ENCODE data around the gene METTL24.

The METTL24 gene, protein sequence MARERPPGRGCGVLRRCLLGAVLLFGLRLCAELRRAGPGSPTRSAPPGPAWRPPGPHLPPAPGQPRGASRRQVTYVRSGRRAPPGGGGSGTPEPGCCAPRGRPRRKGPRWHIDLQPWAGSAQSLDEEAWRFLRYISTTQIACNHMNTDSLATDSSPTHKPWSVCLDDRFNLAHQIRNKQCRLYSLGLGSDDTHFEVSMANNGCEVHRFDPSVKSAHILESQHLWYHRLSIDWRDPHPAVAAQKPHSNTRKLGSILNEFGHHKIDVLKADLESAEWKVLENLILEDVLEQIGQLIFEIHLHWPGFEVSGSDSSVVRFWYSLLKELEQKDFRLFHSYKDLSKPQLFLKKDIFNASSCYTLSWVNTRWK

DNA sequence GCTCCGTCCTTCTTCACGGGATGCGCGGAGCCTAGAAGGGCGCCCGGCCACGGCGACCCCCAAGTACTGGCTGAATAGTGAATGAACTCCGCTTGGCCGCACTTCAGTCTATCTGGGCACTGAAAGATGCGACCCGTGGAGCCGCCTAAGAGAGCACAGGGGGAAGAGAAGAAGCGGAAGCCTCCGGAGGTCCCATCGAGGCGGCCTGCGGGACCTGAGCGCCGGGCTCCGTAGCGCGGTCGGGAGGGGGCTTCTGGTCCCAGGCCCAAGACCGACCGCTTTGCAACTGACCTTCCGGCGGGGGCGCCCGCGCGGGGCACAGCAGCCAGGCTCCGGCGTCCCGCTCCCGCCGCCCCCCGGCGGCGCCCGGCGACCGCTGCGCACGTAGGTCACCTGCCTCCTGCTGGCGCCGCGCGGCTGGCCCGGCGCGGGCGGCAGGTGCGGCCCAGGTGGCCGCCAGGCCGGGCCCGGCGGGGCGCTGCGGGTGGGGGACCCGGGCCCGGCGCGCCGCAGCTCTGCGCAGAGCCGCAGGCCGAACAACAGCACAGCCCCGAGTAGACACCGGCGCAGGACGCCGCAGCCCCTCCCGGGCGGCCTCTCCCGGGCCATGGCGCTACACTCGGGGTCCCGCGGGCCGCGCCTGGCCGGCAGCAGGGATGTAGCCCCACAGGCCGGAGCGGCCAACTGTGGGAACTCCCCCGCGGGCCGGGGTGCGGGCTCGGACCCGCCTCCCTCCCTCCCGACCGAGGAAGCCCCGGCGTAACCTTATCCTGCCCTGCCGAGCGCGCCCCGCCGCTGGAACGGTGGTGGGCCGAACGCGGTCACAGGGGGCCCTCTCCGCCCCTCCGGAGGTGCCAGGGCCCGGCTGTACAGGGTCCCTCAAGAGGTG lies at the start of gene METTL24:
METTL24 (minus strand) TSS at position 686 of the 889 bp plus-strand sequence; CDS start at position 609, 77 bp downstream.
- Histone ChIP-seq H3K27me3 (ENCODE audit: insufficient read depth, low read length) (no peaks in the 10 kb centered on the region), H3K4me3 (ENCODE audit: low read depth, low read length, poor library complexity, severe bottlenecking) (no peak within 1 kb of the TSS), H3K9me3 (ENCODE audit: low read length) (no peaks in the 10 kb centered on the region), H4K20me1 (ENCODE audit: insufficient read depth, low read length) (no peaks in the 10 kb centered on the region), H3K79me2 (ENCODE audit: insufficient read depth, low read length) (no peaks in the 10 kb centered on the region), H3K9me2 (ENCODE audit: low read depth, low read length) (no peaks in the 10 kb centered on the region), H3F3A (ENCODE audit: insufficient read depth, low read length) (no peaks in the 10 kb centered on the region), H2AFZ (ENCODE audit: low read length) (no peak within 1 kb of the TSS), H3K27ac (ENCODE audit: low read depth, low read length, poor library complexity, severe bottlenecking) (no peak within 1 kb of the TSS), H3K4me2 (ENCODE audit: low read length) (no peak within 1 kb of the TSS), H3K4me1 (ENCODE audit: insufficient read depth, low read length, severe bottlenecking) (no peaks in the 10 kb centered on the region), H3K9ac (ENCODE audit: low read length) (no peak within 1 kb of the TSS), H3K36me3 (ENCODE audit: insufficient read depth, low read length) (no peaks in the 10 kb centered on the region)
- no peak for TF ChIP-seq EZH2 (IDR thresholded peaks at IDR 0.05; ENCODE audit: borderline replicate concordance, low read length)
- TF ChIP-seq, protein P1, sequence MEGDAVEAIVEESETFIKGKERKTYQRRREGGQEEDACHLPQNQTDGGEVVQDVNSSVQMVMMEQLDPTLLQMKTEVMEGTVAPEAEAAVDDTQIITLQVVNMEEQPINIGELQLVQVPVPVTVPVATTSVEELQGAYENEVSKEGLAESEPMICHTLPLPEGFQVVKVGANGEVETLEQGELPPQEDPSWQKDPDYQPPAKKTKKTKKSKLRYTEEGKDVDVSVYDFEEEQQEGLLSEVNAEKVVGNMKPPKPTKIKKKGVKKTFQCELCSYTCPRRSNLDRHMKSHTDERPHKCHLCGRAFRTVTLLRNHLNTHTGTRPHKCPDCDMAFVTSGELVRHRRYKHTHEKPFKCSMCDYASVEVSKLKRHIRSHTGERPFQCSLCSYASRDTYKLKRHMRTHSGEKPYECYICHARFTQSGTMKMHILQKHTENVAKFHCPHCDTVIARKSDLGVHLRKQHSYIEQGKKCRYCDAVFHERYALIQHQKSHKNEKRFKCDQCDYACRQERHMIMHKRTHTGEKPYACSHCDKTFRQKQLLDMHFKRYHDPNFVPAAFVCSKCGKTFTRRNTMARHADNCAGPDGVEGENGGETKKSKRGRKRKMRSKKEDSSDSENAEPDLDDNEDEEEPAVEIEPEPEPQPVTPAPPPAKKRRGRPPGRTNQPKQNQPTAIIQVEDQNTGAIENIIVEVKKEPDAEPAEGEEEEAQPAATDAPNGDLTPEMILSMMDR (IDR thresholded peaks at IDR 0.05; ENCODE audit: low read length) = no peak

DNA sequence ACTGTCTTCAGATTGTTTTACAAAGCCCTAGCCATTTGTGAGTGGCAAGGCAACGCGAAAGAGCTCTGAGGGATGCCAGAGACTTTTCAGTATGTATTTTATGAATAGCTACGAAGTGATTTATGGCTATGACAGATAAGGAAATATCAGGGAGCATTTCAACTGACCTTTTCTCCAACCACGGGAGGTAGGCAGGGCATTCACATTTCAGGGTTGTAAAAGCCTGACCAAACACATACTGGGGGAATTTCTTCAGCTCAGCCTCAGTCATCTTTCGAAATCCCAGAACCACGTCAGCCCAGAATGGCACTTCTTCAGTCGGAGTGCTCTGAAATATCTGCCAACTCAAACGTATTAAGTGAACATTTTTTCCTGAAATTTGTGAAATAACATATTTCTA lies 46.5 kb upstream of the METTL24 start:
- Histone ChIP-seq H3K27me3 (ENCODE audit: insufficient read depth, low read length) (no peaks in the 10 kb centered on the region), H3K79me2 (ENCODE audit: insufficient read depth, low read length) (no peaks in the 10 kb centered on the region), H3K4me2 (ENCODE audit: low read length) (no peak overlapping the region), H3K27ac (ENCODE audit: low read depth, low read length, poor library complexity, severe bottlenecking) (no peak overlapping the region), H3K36me3 (ENCODE audit: insufficient read depth, low read length) (no peaks in the 10 kb centered on the region), H3K9me3 (ENCODE audit: low read length) (no peaks in the 10 kb centered on the region), H4K20me1 (ENCODE audit: insufficient read depth, low read length) (no peaks in the 10 kb centered on the region), H3K9me2 (ENCODE audit: low read depth, low read length) (no peaks in the 10 kb centered on the region), H3F3A (ENCODE audit: insufficient read depth, low read length) (no peaks in the 10 kb centered on the region), H3K4me3 (ENCODE audit: low read depth, low read length, poor library complexity, severe bottlenecking) (no peak overlapping the region), H3K9ac (ENCODE audit: low read length) (no peak overlapping the region), H2AFZ (ENCODE audit: low read length) (no peak overlapping the region), H3K4me1 (ENCODE audit: insufficient read depth, low read length, severe bottlenecking) (no peaks in the 10 kb centered on the region)
- TF ChIP-seq, protein P1 (IDR thresholded peaks at IDR 0.05; ENCODE audit: low read length) = no peak
- TF ChIP-seq EZH2 (IDR thresholded peaks at IDR 0.05; ENCODE audit: borderline replicate concordance, low read length) = no peak

DNA sequence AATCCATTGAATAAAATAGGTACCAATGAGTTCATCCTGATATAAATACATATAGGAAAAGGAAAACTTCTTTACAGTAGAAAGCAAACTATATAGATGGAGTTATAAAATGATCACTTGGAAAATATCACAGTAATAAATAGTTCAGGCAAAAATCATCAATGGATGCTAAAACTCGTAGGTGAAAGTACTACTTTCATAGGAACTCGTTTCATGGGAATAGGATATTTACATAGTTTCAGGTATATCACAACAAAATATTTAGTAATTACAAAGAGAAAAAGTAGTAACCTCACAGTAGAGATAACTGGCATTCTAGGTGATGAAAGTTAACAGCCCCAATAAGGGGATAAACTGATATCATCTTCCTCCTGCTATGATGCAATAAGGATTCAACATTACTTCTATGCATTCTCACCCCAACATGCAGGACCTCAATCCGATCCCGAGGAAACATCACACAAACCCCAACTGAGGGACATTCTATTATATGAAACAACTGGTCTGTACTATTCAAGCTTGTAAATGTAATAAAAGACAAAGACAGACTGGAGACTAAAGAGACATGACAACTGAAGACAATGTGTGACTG lies 43.5 kb upstream of the METTL24 start:
- H3K27me3 ChIP-seq (ENCODE audit: insufficient read depth, low read length) = no peaks in the 10 kb centered on the region
- H3K9me2 ChIP-seq (ENCODE audit: low read depth, low read length) = no peaks in the 10 kb centered on the region
- H2AFZ ChIP-seq (ENCODE audit: low read length) = no peak overlapping the region
- H3K4me2 ChIP-seq (ENCODE audit: low read length) = no peak overlapping the region
- no peak for TF ChIP-seq EZH2 (IDR thresholded peaks at IDR 0.05; ENCODE audit: borderline replicate concordance, low read length)
- TF ChIP-seq, protein P1 (IDR thresholded peaks at IDR 0.05; ENCODE audit: low read length) = no peak
- no peaks in the 10 kb centered on the region for H3K36me3 ChIP-seq (ENCODE audit: insufficient read depth, low read length)
- no peaks in the 10 kb centered on the region for H3K4me1 ChIP-seq (ENCODE audit: insufficient read depth, low read length, severe bottlenecking)
- H3K4me3 ChIP-seq (ENCODE audit: low read depth, low read length, poor library complexity, severe bottlenecking) = no peak overlapping the region
- H3K27ac ChIP-seq (ENCODE audit: low read depth, low read length, poor library complexity, severe bottlenecking) = no peak overlapping the region
- H3F3A ChIP-seq (ENCODE audit: insufficient read depth, low read length) = no peaks in the 10 kb centered on the region
- H4K20me1 ChIP-seq (ENCODE audit: insufficient read depth, low read length) = no peaks in the 10 kb centered on the region
- no peaks in the 10 kb centered on the region for H3K9me3 ChIP-seq (ENCODE audit: low read length)
- no peaks in the 10 kb centered on the region for H3K79me2 ChIP-seq (ENCODE audit: insufficient read depth, low read length)
- no peak overlapping the region for H3K9ac ChIP-seq (ENCODE audit: low read length)
